Measurements from ENCODE around the gene UGT2B28.
"Not testable (repeated sequence)": the region's sequence is repeated elsewhere in the genome, so short reads cannot be mapped to it uniquely, and the experiment has no call there.

UGT2B28 gene

DNA sequence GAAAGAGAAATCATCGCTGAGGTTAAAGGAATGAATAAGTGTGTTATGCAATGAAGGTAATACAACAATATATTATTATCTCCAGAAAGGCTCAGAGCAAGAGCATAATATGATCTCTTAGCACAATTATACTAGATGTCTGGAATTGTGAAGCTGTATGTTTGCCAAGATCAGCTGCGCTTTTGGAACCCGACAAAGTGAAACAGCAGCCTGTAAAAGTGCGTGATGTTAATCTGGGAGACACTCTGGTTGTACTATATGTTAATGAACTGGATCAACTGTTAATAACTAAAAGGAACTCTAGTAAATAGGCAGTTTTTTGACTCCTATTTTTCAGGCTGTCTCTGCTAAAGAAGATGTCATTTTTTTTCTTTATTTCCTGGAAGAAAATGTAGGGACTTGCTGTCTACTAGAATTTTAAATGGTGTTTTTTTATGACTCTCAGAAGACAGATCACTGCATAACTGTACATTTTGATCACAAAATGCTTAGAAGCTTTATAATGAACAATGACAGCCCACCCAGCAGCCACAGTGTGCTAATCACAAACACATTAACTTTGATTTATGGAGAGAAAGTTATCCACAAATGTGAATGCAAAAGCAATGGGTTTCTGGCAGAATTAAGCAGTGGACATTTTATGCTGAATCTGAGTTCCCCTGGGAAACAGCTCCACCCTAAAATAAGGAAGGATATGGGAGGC, 50.2 kb downstream of the UGT2B28 start:
- Histone ChIP-seq H3K36me3 (ENCODE audit: control insufficient read depth, insufficient read depth, low read length) (no peaks in the 10 kb centered on the region), H3K27me3 (replicated peaks; ENCODE audit: control insufficient read depth, insufficient read depth, low read length) (no peaks in the 10 kb centered on the region), H3K4me3 (replicated peaks; ENCODE audit: low read depth, low read length) (no peak overlapping the region)
- TF ChIP-seq, protein P1, sequence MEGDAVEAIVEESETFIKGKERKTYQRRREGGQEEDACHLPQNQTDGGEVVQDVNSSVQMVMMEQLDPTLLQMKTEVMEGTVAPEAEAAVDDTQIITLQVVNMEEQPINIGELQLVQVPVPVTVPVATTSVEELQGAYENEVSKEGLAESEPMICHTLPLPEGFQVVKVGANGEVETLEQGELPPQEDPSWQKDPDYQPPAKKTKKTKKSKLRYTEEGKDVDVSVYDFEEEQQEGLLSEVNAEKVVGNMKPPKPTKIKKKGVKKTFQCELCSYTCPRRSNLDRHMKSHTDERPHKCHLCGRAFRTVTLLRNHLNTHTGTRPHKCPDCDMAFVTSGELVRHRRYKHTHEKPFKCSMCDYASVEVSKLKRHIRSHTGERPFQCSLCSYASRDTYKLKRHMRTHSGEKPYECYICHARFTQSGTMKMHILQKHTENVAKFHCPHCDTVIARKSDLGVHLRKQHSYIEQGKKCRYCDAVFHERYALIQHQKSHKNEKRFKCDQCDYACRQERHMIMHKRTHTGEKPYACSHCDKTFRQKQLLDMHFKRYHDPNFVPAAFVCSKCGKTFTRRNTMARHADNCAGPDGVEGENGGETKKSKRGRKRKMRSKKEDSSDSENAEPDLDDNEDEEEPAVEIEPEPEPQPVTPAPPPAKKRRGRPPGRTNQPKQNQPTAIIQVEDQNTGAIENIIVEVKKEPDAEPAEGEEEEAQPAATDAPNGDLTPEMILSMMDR (IDR thresholded peaks at IDR 0.05; ENCODE audit: insufficient read depth, low read length, poor library complexity, severe bottlenecking), result no peak
- DNase-seq (ENCODE audit: extremely low read depth, insufficient read length), result no peak

DNA sequence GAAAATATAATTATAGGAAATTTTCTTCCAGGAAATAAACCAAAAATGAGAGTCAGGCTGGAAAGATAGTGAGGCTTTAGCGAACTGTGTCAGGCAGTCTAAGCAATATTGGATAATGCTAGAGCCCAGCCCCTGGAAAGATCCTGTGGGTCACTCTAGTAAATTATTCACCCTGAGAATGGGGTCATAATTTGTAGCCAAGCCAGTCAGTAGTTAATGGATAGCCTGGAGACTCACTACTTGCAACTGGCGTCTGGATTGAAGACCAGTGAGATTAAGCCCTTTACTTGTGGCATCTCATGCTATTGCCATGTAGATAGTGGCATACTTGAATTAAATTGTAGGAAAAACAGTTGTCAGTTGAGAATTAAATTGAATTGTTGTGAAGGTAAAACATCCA, 51.0 kb downstream of the UGT2B28 start:
- H3K4me3 ChIP-seq (replicated peaks; ENCODE audit: low read depth, low read length); H3K36me3 ChIP-seq (ENCODE audit: control insufficient read depth, insufficient read depth, low read length); DNase-seq (ENCODE audit: extremely low read depth, insufficient read length); H3K27me3 ChIP-seq (replicated peaks; ENCODE audit: control insufficient read depth, insufficient read depth, low read length): not testable (repeated sequence)

GRCh38 chr4:69335485-69335884, 55.2 kb downstream of the UGT2B28 start:
- not testable (repeated sequence) for H3K27me3 ChIP-seq (replicated peaks; ENCODE audit: control insufficient read depth, insufficient read depth, low read length); H3K36me3 ChIP-seq (ENCODE audit: control insufficient read depth, insufficient read depth, low read length); DNase-seq (ENCODE audit: extremely low read depth, insufficient read length); H3K4me3 ChIP-seq (replicated peaks; ENCODE audit: low read depth, low read length)

- DNase-seq (ENCODE audit: extremely low read depth, insufficient read length); H3K27me3 ChIP-seq (replicated peaks; ENCODE audit: control insufficient read depth, insufficient read depth, low read length); H3K4me3 ChIP-seq (replicated peaks; ENCODE audit: low read depth, low read length); H3K36me3 ChIP-seq (ENCODE audit: control insufficient read depth, insufficient read depth, low read length): not testable (repeated sequence)
These were observed 62.8 kb downstream of the UGT2B28 start for GRCh38 chr4:69343114-69343513.

DNA sequence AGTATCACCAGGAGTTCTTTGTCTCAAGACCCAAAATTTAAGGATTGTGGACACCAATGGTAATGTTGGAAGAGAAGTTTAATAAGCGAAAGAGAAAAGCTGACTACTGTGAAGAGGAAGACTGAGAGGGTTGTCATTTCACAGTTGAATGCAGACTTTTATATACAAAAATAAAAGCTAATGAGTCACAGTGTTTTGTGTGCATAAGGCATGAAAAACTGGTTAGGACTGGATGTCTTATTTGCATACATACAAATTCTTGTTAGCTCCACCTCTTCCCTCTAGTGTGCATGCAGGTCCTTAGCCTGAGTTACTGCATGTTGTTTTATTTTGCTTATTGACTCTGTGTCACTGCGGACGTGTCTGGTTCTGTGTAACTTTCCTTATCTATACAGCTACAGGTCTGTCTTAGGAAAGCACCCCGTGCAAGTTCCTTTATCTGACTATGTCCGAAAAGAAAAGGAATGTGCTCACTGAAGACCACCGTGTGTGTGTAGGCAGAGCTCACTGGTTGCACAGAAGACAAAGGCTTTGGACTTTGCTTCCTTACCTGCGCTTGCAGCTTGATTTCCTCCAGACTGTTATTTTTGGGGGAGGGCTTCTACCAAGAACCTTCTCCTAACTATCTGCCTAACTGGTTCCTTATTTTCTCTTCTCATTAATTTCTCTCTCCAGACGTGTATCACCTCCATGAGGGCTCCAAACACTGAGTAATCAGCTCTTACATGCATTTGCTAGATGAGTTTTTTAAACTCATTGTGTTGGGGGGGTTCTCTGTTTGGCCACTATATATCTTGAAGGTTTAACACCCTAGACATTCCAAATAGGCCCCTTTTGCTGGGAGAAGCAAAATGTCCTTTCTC, 63.5 kb downstream of the UGT2B28 start:
- H3K27me3 ChIP-seq (replicated peaks; ENCODE audit: control insufficient read depth, insufficient read depth, low read length); H3K4me3 ChIP-seq (replicated peaks; ENCODE audit: low read depth, low read length); DNase-seq (ENCODE audit: extremely low read depth, insufficient read length); H3K36me3 ChIP-seq (ENCODE audit: control insufficient read depth, insufficient read depth, low read length): not testable (repeated sequence)
